Fibroblast of the aortic adventitia (primary cell): ENCODE results near the gene DIP2C. TPM values are rescaled to one million over a fixed set of nuclear protein-coding genes. Genes with fewer than 3 reads are reported as not detected.

Experiments
- DNase-seq: peaks from one replicate; pipeline ENCODE4 v3.0.0-alpha.2; 2010; ENCODE audit warnings: low read depth
- H3K4me3 ChIP-seq: 2 replicates; pipeline ENCODE4 v1.5.1; 2011; ENCODE audit warnings: low read depth, mild to moderate bottlenecking, control low read depth, low read length, moderate library complexity
- CTCF ChIP-seq: IDR thresholded peaks from 2 replicates; pipeline ENCODE4 v1.5.1; 2011; ENCODE audit warnings: mild to moderate bottlenecking, low read length, control low read depth, inconsistent platforms; ENCODE audit not compliant: insufficient read depth
- total RNA-seq: library from RNA; depleted of rRNA; stranded (reverse); fragments of >200 nt; gene quantifications from 2 replicates; pipeline ENCODE4 v1.2.3, GENCODE V29; 2012; ENCODE audit warnings: low replicate concordance

DIP2C gene
- total RNA-seq, 1 donor, result 15.7 TPM

- DNase-seq, result peak; percentile 31
- no peak for TF ChIP-seq CTCF
- H3K4me3 ChIP-seq, result no peak overlapping the region
These were observed 145.3 kb downstream of the DIP2C start for GRCh38 chr10:543862-544822.

GRCh38 chr10:543131-543530, 146.3 kb downstream of the DIP2C start:
- TF ChIP-seq CTCF, result no peak
- no peak overlapping the region for H3K4me3 ChIP-seq
- DNase-seq, result no peak

DNA sequence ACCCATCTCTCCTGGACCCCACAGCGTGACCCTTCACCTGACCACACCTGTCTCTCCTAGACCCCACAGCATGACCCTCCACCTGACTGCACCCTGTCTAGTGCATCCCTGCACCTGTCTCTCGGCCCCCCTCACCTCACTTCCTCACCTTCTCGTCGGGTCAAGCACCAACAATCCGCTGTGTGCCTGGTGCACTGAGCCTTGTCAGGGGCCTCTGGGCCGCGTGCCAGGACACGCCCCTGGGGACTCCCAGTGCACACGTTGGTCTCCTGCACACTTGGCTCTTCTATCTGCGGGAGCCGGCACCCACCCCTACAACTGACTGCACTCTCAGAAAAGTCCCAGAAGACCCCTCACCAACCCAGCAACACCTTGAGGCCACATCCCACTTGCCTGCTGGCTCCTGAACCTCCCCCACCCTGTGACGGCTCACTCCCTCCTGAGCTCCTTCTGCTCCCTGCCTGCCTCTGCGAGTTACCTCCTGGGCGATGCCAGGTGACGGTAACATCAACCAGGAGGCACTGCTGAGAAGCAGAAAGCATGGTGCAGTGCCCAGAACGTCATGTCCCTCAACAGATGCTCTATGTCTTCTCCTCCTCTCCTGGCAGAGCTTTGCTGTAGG, 147.6 kb downstream of the DIP2C start:
- TF ChIP-seq CTCF, result no peak
- H3K4me3 ChIP-seq, result no peak overlapping the region
- no peak for DNase-seq

DNA sequence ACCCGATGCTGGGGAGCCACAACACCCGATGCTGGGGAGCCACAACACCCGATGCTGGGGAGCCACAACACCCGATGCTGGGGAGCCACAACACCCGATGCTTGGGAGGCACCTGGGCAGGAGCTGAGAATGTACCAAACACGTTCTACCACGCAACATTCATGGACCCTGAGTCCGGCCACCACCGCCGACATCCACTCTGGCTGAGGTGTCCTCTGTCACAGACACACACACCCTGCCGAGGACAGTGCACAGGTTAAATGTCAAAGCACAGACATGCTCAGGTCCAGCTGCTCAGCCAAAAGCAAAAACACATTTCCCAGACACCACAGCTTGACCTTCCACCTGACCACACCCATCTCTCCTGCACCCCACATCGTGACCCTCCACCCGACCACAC, 148.4 kb downstream of the DIP2C start:
- no peak overlapping the region for H3K4me3 ChIP-seq
- TF ChIP-seq CTCF, result no peak
- no peak for DNase-seq

DNA sequence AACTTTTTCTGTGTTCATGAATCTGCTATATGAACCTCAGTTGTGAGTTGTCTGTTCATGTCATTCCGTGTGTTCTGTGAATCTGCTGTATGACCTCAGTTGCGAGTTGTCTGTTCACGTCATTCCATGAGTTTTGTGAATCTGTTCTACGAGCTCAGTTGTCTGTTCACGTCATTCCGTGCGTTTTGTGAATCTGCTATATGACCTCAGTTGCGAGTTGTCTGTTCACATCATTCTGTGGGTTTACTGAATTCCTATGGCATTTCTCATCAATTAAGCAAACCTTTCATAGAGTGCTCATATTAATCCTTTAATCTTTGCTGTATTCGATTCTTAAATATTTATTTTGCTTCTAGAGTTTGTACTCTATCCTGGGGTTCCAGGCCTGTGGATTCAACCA, 150.6 kb downstream of the DIP2C start:
- DNase-seq, result no peak
- no peak for TF ChIP-seq CTCF

DNA sequence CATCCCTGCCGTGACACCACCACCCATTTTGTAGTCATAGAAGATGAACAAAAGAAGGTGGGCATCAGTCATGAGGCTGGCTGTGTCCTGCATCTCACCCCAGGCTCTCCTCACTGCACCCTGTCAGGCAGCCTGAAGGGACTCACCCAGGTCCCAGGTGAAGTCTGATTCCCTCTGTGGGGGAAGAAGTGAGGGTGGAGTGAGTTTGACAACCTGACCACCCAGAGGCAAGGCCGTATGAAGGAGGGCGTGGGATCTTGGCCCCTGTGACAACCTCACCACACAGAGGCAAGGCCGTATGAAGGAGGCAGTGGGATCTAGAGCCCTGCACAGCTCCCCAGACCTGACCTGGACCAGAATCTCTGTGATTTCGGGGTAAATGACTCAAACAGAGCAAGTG, 152.5 kb downstream of the DIP2C start:
- H3K4me3 ChIP-seq, result no peak overlapping the region
- no peak for TF ChIP-seq CTCF
- no peak for DNase-seq

More for the DNA sequence above, 150.6 kb downstream of the DIP2C start:
- H3K4me3 ChIP-seq, result no peak overlapping the region
